Ascending aorta (tissue), 2 donors: Measurements from ENCODE around the gene CDC14C. TPM values are rescaled to one million over a fixed set of nuclear protein-coding genes. Genes with fewer than 3 reads are reported as not detected.
"Not testable (repeated sequence)": the region's sequence is repeated elsewhere in the genome, so short reads cannot be mapped to it uniquely, and the experiment has no call there.

Experiments used
- DNase-seq, 2 donors: peaks; one replicate each; pipeline ENCODE4 v3.0.0-alpha.2; 2019; ENCODE audit warnings: low spot score in 2 of 2
- H3K27ac ChIP-seq, 2 donors: fragments of 200-600 bp; sonication (generic); one replicate each; pipeline ENCODE4 v1.5.1; 2016 to 2017; ENCODE audit warnings: mild to moderate bottlenecking in 1 of 2
- H3K27me3 ChIP-seq: fragments of 200-600 bp; sonication (generic); one replicate; pipeline ENCODE4 v1.5.1; 2017
- H3K36me3 ChIP-seq, 2 donors: fragments of 200-600 bp; sonication (generic); one replicate each; pipeline ENCODE4 v1.5.1; 2016
- H3K4me1 ChIP-seq, 2 donors: fragments of 200-600 bp; sonication (generic); one replicate each; pipeline ENCODE4 v1.5.1; 2016 to 2017; ENCODE audit warnings: mild to moderate bottlenecking in 1 of 2
- H3K4me3 ChIP-seq, 2 donors: fragments of 200-600 bp; sonication (generic); one replicate each; pipeline ENCODE4 v1.5.1; 2016 to 2017; ENCODE audit warnings: mild to moderate bottlenecking in 1 of 2
- H3K9me3 ChIP-seq, 2 donors: fragments of 200-600 bp; sonication (generic); one replicate each; pipeline ENCODE4 v1.5.1; 2016
- intact Hi-C: fragments of 100-400 bp; cut with DNase I; formaldehyde crosslinking; loops from one replicate; pipeline ENCODE4 v1.15.1; 2023
- total RNA-seq: library from RNA; depleted of rRNA; stranded (reverse); fragments of >200 nt; gene quantifications from one replicate; pipeline ENCODE4 v1.1.0, GENCODE V29; 2016
- TF ChIP-seq, protein P1 (sequence below), 3 experiments: fragments of 200-600 bp in 2 of 3; fragments of 450-650 bp in 1 of 3; sonication (generic) in 2 of 3; IDR thresholded peaks; one replicate each; pipeline ENCODE4 v1.5.1; 2016 to 2019; ENCODE audit warnings: antibody characterized with exemption in 3 of 3, mild to moderate bottlenecking in 1 of 3, moderate library complexity in 1 of 3

Gene CDC14C
- total RNA-seq, 1 donor from 2014 or later = not detected

- intact Hi-C loops = no loop called here
- H3K4me3 ChIP-seq = no peak overlapping the region
- no peaks in the 10 kb centered on the region for H3K36me3 ChIP-seq
- no peaks in the 10 kb centered on the region for H3K4me1 ChIP-seq
- no peak for DNase-seq
- no peak overlapping the region for H3K27ac ChIP-seq
- H3K27me3 ChIP-seq = no peaks in the 10 kb centered on the region
- TF ChIP-seq, protein P1, sequence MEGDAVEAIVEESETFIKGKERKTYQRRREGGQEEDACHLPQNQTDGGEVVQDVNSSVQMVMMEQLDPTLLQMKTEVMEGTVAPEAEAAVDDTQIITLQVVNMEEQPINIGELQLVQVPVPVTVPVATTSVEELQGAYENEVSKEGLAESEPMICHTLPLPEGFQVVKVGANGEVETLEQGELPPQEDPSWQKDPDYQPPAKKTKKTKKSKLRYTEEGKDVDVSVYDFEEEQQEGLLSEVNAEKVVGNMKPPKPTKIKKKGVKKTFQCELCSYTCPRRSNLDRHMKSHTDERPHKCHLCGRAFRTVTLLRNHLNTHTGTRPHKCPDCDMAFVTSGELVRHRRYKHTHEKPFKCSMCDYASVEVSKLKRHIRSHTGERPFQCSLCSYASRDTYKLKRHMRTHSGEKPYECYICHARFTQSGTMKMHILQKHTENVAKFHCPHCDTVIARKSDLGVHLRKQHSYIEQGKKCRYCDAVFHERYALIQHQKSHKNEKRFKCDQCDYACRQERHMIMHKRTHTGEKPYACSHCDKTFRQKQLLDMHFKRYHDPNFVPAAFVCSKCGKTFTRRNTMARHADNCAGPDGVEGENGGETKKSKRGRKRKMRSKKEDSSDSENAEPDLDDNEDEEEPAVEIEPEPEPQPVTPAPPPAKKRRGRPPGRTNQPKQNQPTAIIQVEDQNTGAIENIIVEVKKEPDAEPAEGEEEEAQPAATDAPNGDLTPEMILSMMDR (IDR thresholded peaks at IDR 0.05) = no peak
- H3K9me3 ChIP-seq = peaks cover 0 to 5% of the 10 kb centered on the region in 2 donors
These were observed 29.8 kb upstream of the CDC14C start for GRCh38 chr7:48894574-48894973.

GRCh38 chr7:48899932-48900331, 24.4 kb upstream of the CDC14C start:
- Histone ChIP-seq H3K27ac (no peak overlapping the region), H3K36me3 (no peaks in the 10 kb centered on the region), H3K9me3 (no peaks in the 10 kb centered on the region), H3K4me3 (no peak overlapping the region), H3K4me1 (no peaks in the 10 kb centered on the region), H3K27me3 (no peaks in the 10 kb centered on the region)
- intact Hi-C loops = no loop called here
- DNase-seq = no peak
- TF ChIP-seq, protein P1 (IDR thresholded peaks at IDR 0.05) = no peak

DNA sequence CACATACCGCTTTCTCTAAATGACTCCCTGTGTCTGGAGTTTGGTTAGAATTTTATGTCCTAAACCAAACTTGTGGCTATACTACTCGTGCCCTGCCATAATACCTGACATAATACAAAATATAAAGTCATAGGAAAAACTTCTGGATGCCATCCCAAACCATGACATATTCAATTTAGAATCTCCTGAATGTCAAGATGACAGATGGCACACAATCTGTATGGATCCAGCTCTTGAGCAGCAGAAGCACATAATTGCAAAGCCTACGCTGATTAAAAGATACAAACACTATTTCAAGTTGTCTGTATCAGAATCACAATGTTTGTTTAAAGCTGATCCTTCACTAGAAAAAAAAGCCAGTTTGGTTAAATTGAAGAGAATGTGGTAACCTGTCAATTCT, 22.4 kb upstream of the CDC14C start:
- H3K9me3 ChIP-seq = no peaks in the 10 kb centered on the region
- H3K4me1 ChIP-seq = no peaks in the 10 kb centered on the region
- H3K36me3 ChIP-seq = no peaks in the 10 kb centered on the region
- intact Hi-C loops = no loop called here
- no peak overlapping the region for H3K4me3 ChIP-seq
- TF ChIP-seq, protein P1 (IDR thresholded peaks at IDR 0.05) = no peak
- H3K27ac ChIP-seq = no peak overlapping the region
- DNase-seq = no peak
- no peaks in the 10 kb centered on the region for H3K27me3 ChIP-seq

- H3K27me3 ChIP-seq = no peaks in the 10 kb centered on the region
- no peak overlapping the region for H3K4me3 ChIP-seq
- DNase-seq = no peak
- no peaks in the 10 kb centered on the region for H3K4me1 ChIP-seq
- no peaks in the 10 kb centered on the region for H3K9me3 ChIP-seq
- no peaks in the 10 kb centered on the region for H3K36me3 ChIP-seq
- TF ChIP-seq, protein P1 (IDR thresholded peaks at IDR 0.05) = no peak
- intact Hi-C loops = no loop called here
- H3K27ac ChIP-seq = no peak overlapping the region
These were observed 19.4 kb upstream of the CDC14C start for GRCh38 chr7:48904975-48905374.

DNA sequence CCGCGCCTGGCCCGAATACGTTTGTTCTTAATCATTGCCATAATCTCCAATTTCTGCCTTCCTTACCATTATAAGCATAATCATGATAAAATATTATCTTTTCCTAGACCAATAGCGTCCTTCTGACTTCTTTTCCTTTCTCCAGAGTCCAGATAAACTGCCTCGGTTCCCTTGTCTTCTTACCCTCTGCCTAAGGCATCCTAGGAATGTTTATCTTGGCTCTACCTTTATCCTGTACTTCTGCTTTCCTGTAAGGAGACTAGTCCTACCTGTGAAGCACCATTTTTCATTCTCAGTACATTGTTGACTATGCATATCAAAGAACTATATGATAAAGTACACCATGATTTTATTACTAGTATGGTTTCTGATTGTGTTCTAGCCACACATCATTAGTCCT, 18.7 kb upstream of the CDC14C start:
- H3K4me3 ChIP-seq, H3K9me3 ChIP-seq, DNase-seq, H3K27me3 ChIP-seq, H3K27ac ChIP-seq, H3K36me3 ChIP-seq, intact Hi-C loops, H3K4me1 ChIP-seq: not testable (repeated sequence)

DNA sequence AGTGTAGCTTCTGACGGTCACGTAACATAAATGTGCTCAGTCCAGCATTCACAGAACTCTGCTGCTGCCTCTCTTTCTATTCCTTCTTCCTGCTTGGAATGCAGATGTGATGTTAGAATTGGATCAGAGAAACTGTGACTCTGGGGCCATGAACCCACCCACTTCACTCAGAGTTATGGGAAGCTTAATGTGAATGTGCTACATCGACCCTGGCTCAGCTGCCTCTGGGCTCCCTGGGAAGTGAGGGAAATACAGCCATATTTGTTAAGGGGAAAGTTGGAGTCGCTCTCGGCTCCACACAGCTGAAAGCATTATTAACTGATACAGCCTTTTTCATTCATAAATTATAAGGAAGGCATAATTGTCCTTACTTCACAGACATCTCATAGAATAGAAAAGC, 14.5 kb upstream of the CDC14C start:
- H3K27me3 ChIP-seq, DNase-seq, intact Hi-C loops, H3K4me3 ChIP-seq, H3K9me3 ChIP-seq, H3K36me3 ChIP-seq, H3K27ac ChIP-seq, H3K4me1 ChIP-seq: not testable (repeated sequence)

- no peak for DNase-seq
These were observed 7.1 kb downstream of the CDC14C start for GRCh38 chr7:48931481-48931880.

More at GRCh38 chr7:48931481-48931880, 7.1 kb downstream of the CDC14C start:
- TF ChIP-seq, protein P1 (IDR thresholded peaks at IDR 0.05) = no peak
- no peaks in the 10 kb centered on the region for H3K36me3 ChIP-seq
- H3K4me3 ChIP-seq = no peak overlapping the region
- H3K27ac ChIP-seq = no peak overlapping the region
- intact Hi-C loops = no loop called here
- H3K9me3 ChIP-seq = no peaks in the 10 kb centered on the region
- H3K4me1 ChIP-seq = no peaks in the 10 kb centered on the region
- no peaks in the 10 kb centered on the region for H3K27me3 ChIP-seq
